Trophoblast cell (in vitro differentiated cells and primary cell): ENCODE data around the gene TMEM150A.
"Not testable (repeated sequence)": the region's sequence is repeated elsewhere in the genome, so short reads cannot be mapped to it uniquely, and the experiment has no call there.

Experiments used
- DNase-seq, 2 donors: peaks; one replicate each; pipeline ENCODE4 v3.0.0-alpha.2; 2016
- H2AFZ ChIP-seq: 2 replicates; pipeline ENCODE4 v1.6.1; 2013; ENCODE audit warnings: low read length, moderate library complexity, mild to moderate bottlenecking; ENCODE audit not compliant: insufficient read depth, poor library complexity
- H2AK5ac ChIP-seq: 2 replicates; pipeline ENCODE4 v1.6.1; 2013; ENCODE audit warnings: mild to moderate bottlenecking, low read length
- H2BK120ac ChIP-seq: 2 replicates; pipeline ENCODE4 v1.6.1; 2013; ENCODE audit warnings: low read length, mild to moderate bottlenecking, moderate library complexity; ENCODE audit not compliant: insufficient read depth, poor library complexity
- H2BK12ac ChIP-seq: 2 replicates; pipeline ENCODE4 v1.6.1; 2013; ENCODE audit warnings: mild to moderate bottlenecking, low read length, moderate library complexity
- H2BK5ac ChIP-seq: 2 replicates; pipeline ENCODE4 v1.6.1; 2013; ENCODE audit warnings: low read length, low read depth, moderate library complexity, mild to moderate bottlenecking; ENCODE audit not compliant: poor library complexity
- H3K14ac ChIP-seq: 2 replicates; pipeline ENCODE4 v1.6.1; 2013; ENCODE audit warnings: mild to moderate bottlenecking, low read length
- H3K18ac ChIP-seq: 2 replicates; pipeline ENCODE4 v1.6.1; 2013; ENCODE audit warnings: mild to moderate bottlenecking, low read length
- H3K23ac ChIP-seq: 2 replicates; pipeline ENCODE4 v1.6.1; 2013; ENCODE audit warnings: low read length
- H3K27ac ChIP-seq: 2 replicates; pipeline ENCODE4 v1.5.1; 2013; ENCODE audit warnings: low read depth, mild to moderate bottlenecking, inconsistent platforms, low read length, moderate library complexity
- H3K27me3 ChIP-seq: 2 replicates; pipeline ENCODE4 v1.6.1; 2013; ENCODE audit warnings: inconsistent platforms, mild to moderate bottlenecking, low read length, moderate library complexity; ENCODE audit not compliant: insufficient read depth
- H3K36me3 ChIP-seq, 2 experiments: 1 replicate in 1 of 2; 2 replicates in 1 of 2; pipeline ENCODE4 v1.6.1; 2013; ENCODE audit warnings: low read length in 2 of 2, mild to moderate bottlenecking in 2 of 2, moderate library complexity in 1 of 2; ENCODE audit not compliant: insufficient read depth in 2 of 2, control insufficient read depth in 1 of 2
- H3K4ac ChIP-seq: 2 replicates; pipeline ENCODE4 v1.6.1; 2013; ENCODE audit warnings: low read depth, mild to moderate bottlenecking, low read length, moderate library complexity
- H3K4me1 ChIP-seq, 2 experiments: 1 replicate in 1 of 2; 2 replicates in 1 of 2; pipeline ENCODE4 v1.6.1; 2013; ENCODE audit warnings: low read length in 2 of 2, mild to moderate bottlenecking in 2 of 2, moderate library complexity in 1 of 2; ENCODE audit not compliant: insufficient read depth in 2 of 2, control insufficient read depth in 1 of 2
- H3K4me2 ChIP-seq: 2 replicates; pipeline ENCODE4 v1.6.1; 2013; ENCODE audit warnings: inconsistent platforms, mild to moderate bottlenecking, low read length, moderate library complexity
- H3K4me3 ChIP-seq: 2 replicates; pipeline ENCODE4 v1.5.1; 2013; ENCODE audit warnings: mild to moderate bottlenecking, low read depth, low read length, inconsistent platforms
- H3K79me1 ChIP-seq: one replicate; pipeline ENCODE4 v1.6.1; 2013; ENCODE audit warnings: low read length
- H3K79me2 ChIP-seq: 2 replicates; pipeline ENCODE4 v1.6.1; 2013; ENCODE audit warnings: low read length, mild to moderate bottlenecking; ENCODE audit not compliant: control insufficient read depth, insufficient read depth, poor library complexity
- H3K9ac ChIP-seq: 2 replicates; pipeline ENCODE4 v1.6.1; 2013; ENCODE audit warnings: mild to moderate bottlenecking, low read length
- H3K9me3 ChIP-seq: 2 replicates; pipeline ENCODE4 v1.6.1; 2013; ENCODE audit warnings: low read depth, mild to moderate bottlenecking, control low read depth, inconsistent platforms, low read length; ENCODE audit not compliant: insufficient read depth
- H4K12ac ChIP-seq: 2 replicates; pipeline ENCODE4 v1.6.1; 2013; ENCODE audit warnings: low read depth, mild to moderate bottlenecking, low read length, moderate library complexity
- H4K8ac ChIP-seq: 2 replicates; pipeline ENCODE4 v1.6.1; 2013; ENCODE audit warnings: low read depth, mild to moderate bottlenecking, low read length, moderate library complexity
- H4K91ac ChIP-seq: one replicate; pipeline ENCODE4 v1.6.1; 2013; ENCODE audit warnings: low read depth, mild to moderate bottlenecking, low read length, moderate library complexity
- WGBS: extraction: QIAGEN DNeasy Blood & Tissue Kit; methylation state at CpG from one replicate; pipeline ENCODE4 v1.1.7; 2013; ENCODE audit warnings: missing lambda C conversion rate; ENCODE audit not compliant: insufficient read length, insufficient coverage; ENCODE audit errors: extremely low coverage; 5-methylcytosine and 5-hydroxymethylcytosine counted together

Gene TMEM150A

GRCh38 chr2:85561280-85562212 is 41.0 kb downstream of the TMEM150A start, which contains the start of gene GGCX:
Gene GGCX (minus strand): TSS chr2:85561493. CDS start chr2:85561428, 65 bp downstream.
- Histone ChIP-seq H3K27ac (peak within 1 kb of the TSS; percentile 37), H3K18ac (peak within 1 kb of the TSS; percentile 50), H3K79me1 (peaks cover 5% of the 10 kb centered on the region), H3K79me2 (peaks cover 6% of the 10 kb centered on the region), H4K12ac (peak within 1 kb of the TSS; percentile 80), H3K14ac (peak within 1 kb of the TSS; percentile 59), H3K4me2 (peak within 1 kb of the TSS; percentile 97), H3K23ac (no peak within 1 kb of the TSS), H3K4me3 (peak within 1 kb of the TSS; percentile 89), H3K27me3 (no peaks in the 10 kb centered on the region), H3K36me3 (peaks cover 5 to 10% of the 10 kb centered on the region in 2 experiments), H4K91ac (peak within 1 kb of the TSS; percentile 71), H4K8ac (peak within 1 kb of the TSS; percentile 95), H2BK120ac (peak within 1 kb of the TSS; percentile 68), H2AFZ (peak within 1 kb of the TSS; percentile 68), H2BK5ac (peak within 1 kb of the TSS; percentile 50), H2BK12ac (no peak within 1 kb of the TSS), H3K4ac (peak within 1 kb of the TSS; percentile 38), H3K9me3 (no peaks in the 10 kb centered on the region), H2AK5ac (peak within 1 kb of the TSS; percentile 13), H3K9ac (peak within 1 kb of the TSS; percentile 95), H3K4me1 (no peaks in the 10 kb centered on the region)
- peak; percentile 96 to 98 for DNase-seq
- no CpG with 5 or more reads among the region's 64 CpGs for WGBS

DNA sequence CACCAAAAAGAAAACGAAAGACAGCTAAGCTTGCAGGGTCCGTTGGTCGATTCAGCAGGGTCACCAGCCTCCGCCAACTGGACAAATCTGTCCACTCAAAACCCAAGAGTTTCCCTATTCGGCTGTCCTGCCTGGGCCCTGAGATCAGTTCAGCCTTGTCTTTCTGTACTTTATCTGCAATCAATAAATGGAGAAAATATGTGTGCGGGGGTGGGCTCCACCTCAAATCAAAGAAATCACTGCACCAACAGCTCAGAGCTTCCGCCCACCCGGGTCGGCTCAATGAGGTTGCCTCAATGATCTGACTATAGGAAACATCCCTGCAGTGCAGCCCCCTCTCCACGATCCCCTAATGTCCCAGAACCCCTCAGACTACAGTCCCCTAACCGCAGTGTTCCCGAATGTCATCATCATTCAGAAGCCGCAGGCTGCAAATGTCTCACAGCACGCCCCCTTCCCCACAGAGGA is 41.7 kb downstream of the TMEM150A start:
- H3K4me2 ChIP-seq: peak overlapping the region; percentile 97
- peak overlapping the region; percentile 5 for H4K12ac ChIP-seq
- no CpG with 5 or more reads among the region's 14 CpGs for WGBS

GRCh38 chr2:85560403-85560726 is 42.1 kb downstream of the TMEM150A start:
- not testable (repeated sequence) for H3K23ac ChIP-seq, H4K12ac ChIP-seq, H3K14ac ChIP-seq, H3K79me2 ChIP-seq, H4K8ac ChIP-seq, H3K9ac ChIP-seq, H2BK12ac ChIP-seq, H3K18ac ChIP-seq, H3K4me3 ChIP-seq, H3K79me1 ChIP-seq, H2AK5ac ChIP-seq, H2AFZ ChIP-seq, H3K27me3 ChIP-seq, H3K4me1 ChIP-seq, H4K91ac ChIP-seq, H3K9me3 ChIP-seq, DNase-seq, H3K27ac ChIP-seq, H2BK5ac ChIP-seq, H2BK120ac ChIP-seq
- Histone ChIP-seq H3K4me2 (peak overlapping the region; percentile 97), H3K4ac (peak overlapping the region; percentile 38), H3K36me3 (peaks cover 7 to 13% of the 10 kb centered on the region in 2 experiments)
- WGBS: no CpG with 5 or more reads among the region's 12 CpGs

More for the DNA sequence above, 41.7 kb downstream of the TMEM150A start:
- Histone ChIP-seq H3K14ac (no peak overlapping the region), H3K36me3 (peaks cover 7 to 13% of the 10 kb centered on the region in 2 experiments), H4K8ac (peak overlapping the region; percentile 6), H3K27ac (no peak overlapping the region), H4K91ac (peak overlapping the region; percentile 29), H3K18ac (peak overlapping the region; percentile 2), H3K27me3 (no peaks in the 10 kb centered on the region), H3K79me1 (peaks cover 5% of the 10 kb centered on the region), H2AK5ac (peak overlapping the region; percentile 13), H2BK12ac (no peak overlapping the region), H2BK120ac (peak overlapping the region; percentile 68), H3K23ac (no peak overlapping the region), H3K9ac (peak overlapping the region; percentile 90), H3K9me3 (no peaks in the 10 kb centered on the region), H3K79me2 (peaks cover 6% of the 10 kb centered on the region), H2BK5ac (no peak overlapping the region), H3K4ac (peak overlapping the region; percentile 38), H2AFZ (peak overlapping the region; percentile 33), H3K4me3 (peak overlapping the region; percentile 87), H3K4me1 (no peaks in the 10 kb centered on the region)
- DNase-seq: no peak

GRCh38 chr2:85558160-85558559 is 44.3 kb downstream of the TMEM150A start:
- peak in 1 of 2 donors; percentile 52 for DNase-seq
- WGBS: no CpG with 5 or more reads among the region's 1 CpG
- H2BK120ac ChIP-seq: no peak overlapping the region
- no peaks in the 10 kb centered on the region for H3K4me1 ChIP-seq
- H3K36me3 ChIP-seq: peaks cover 19 to 33% of the 10 kb centered on the region in 2 experiments
- no peak overlapping the region for H3K9ac ChIP-seq
- H2AK5ac ChIP-seq: no peak overlapping the region
- no peak overlapping the region for H3K14ac ChIP-seq
- H3K4me2 ChIP-seq: no peak overlapping the region
- H2BK5ac ChIP-seq: no peak overlapping the region
- no peak overlapping the region for H4K12ac ChIP-seq
- H3K18ac ChIP-seq: no peak overlapping the region
- H3K27me3 ChIP-seq: no peaks in the 10 kb centered on the region
- H2BK12ac ChIP-seq: no peak overlapping the region
- no peak overlapping the region for H3K4me3 ChIP-seq
- peaks cover 6% of the 10 kb centered on the region for H3K79me2 ChIP-seq
- no peak overlapping the region for H4K91ac ChIP-seq
- H3K23ac ChIP-seq: no peak overlapping the region
- H3K9me3 ChIP-seq: no peaks in the 10 kb centered on the region
- no peak overlapping the region for H4K8ac ChIP-seq
- H3K4ac ChIP-seq: no peak overlapping the region
- peaks cover 5% of the 10 kb centered on the region for H3K79me1 ChIP-seq
- no peak overlapping the region for H2AFZ ChIP-seq
- no peak overlapping the region for H3K27ac ChIP-seq
